Hindlimb muscle (tissue), 1 donor: Measurements from ENCODE around the gene RAB3C. TPM values are rescaled to one million over a fixed set of nuclear protein-coding genes. Genes with fewer than 3 reads are reported as not detected.

ENCODE experiments used
- DNase-seq: peaks from one replicate; pipeline ENCODE4 v3.0.0-alpha.2; 2013
- polyA plus RNA-seq: library from polyadenylated mRNA; unstranded; fragments of 120-200 nt; gene quantifications from one replicate; pipeline ENCODE4 v1.2.1, GENCODE V29; 2013; ENCODE audit not compliant: insufficient read length

RAB3C gene
- polyA plus RNA-seq, 1 donor = 0.43 TPM

GRCh38 chr5:58736214-58736613, 153.3 kb downstream of the RAB3C start:
- DNase-seq = no peak

GRCh38 chr5:58737671-58738070, 154.8 kb downstream of the RAB3C start:
- no peak for DNase-seq

- no peak for DNase-seq
Measured at GRCh38 chr5:58738336-58738735, 155.5 kb downstream of the RAB3C start.

- no peak for DNase-seq
Measured at GRCh38 chr5:58739051-58739450, 156.2 kb downstream of the RAB3C start.

GRCh38 chr5:58740956-58741355, 158.1 kb downstream of the RAB3C start:
- no peak for DNase-seq

- no peak for DNase-seq
Measured at GRCh38 chr5:58745350-58745749, 162.5 kb downstream of the RAB3C start.

- DNase-seq = no peak
Measured at GRCh38 chr5:58746321-58746720, 163.4 kb downstream of the RAB3C start.

GRCh38 chr5:58750036-58750435, 167.2 kb downstream of the RAB3C start:
- DNase-seq = no peak

GRCh38 chr5:58751222-58751837, 168.5 kb downstream of the RAB3C start:
- no peak for DNase-seq

GRCh38 chr5:58752104-58752503, 169.2 kb downstream of the RAB3C start:
- DNase-seq = no peak

- no peak for DNase-seq
Measured at GRCh38 chr5:58753446-58753845, 170.6 kb downstream of the RAB3C start.

GRCh38 chr5:58754250-58754649, 171.4 kb downstream of the RAB3C start:
- DNase-seq = no peak

GRCh38 chr5:58755397-58755796, 172.5 kb downstream of the RAB3C start:
- DNase-seq = no peak

GRCh38 chr5:58759745-58760144, 176.9 kb downstream of the RAB3C start:
- DNase-seq = no peak

- no peak for DNase-seq
Measured at GRCh38 chr5:58760222-58760621, 177.3 kb downstream of the RAB3C start.

GRCh38 chr5:58761407-58761806, 178.5 kb downstream of the RAB3C start:
- no peak for DNase-seq

GRCh38 chr5:58763390-58763789, 180.5 kb downstream of the RAB3C start:
- no peak for DNase-seq

- no peak for DNase-seq
Measured at GRCh38 chr5:58764199-58764598, 181.3 kb downstream of the RAB3C start.

GRCh38 chr5:58765058-58765457, 182.2 kb downstream of the RAB3C start:
- no peak for DNase-seq

- DNase-seq = no peak
Measured at GRCh38 chr5:58767104-58767503, 184.2 kb downstream of the RAB3C start.

- DNase-seq = no peak
Measured at GRCh38 chr5:58770136-58770535, 187.3 kb downstream of the RAB3C start.

- no peak for DNase-seq
Measured at GRCh38 chr5:58771796-58772195, 188.9 kb downstream of the RAB3C start.

GRCh38 chr5:58773744-58774441, 191.0 kb downstream of the RAB3C start:
- peak; percentile 53 for DNase-seq

- no peak for DNase-seq
Measured at GRCh38 chr5:58774937-58775336, 192.1 kb downstream of the RAB3C start.
